Ascending aorta (tissue), 2 donors: Measurements from ENCODE around the gene CHTF8. TPM values are rescaled to one million over a fixed set of nuclear protein-coding genes. Genes with fewer than 3 reads are reported as not detected.
A peak's percentile ranks its signal among the peaks of the same experiment; 100 is the strongest.

Experiments
- DNase-seq, 2 donors: peaks; one replicate each; pipeline ENCODE4 v3.0.0-alpha.2; 2019; ENCODE audit warnings: low spot score in 2 of 2
- H3K27ac ChIP-seq, 2 donors: fragments of 200-600 bp; sonication (generic); one replicate each; pipeline ENCODE4 v1.5.1; 2016 to 2017; ENCODE audit warnings: mild to moderate bottlenecking in 1 of 2
- H3K27me3 ChIP-seq: fragments of 200-600 bp; sonication (generic); one replicate; pipeline ENCODE4 v1.5.1; 2017
- H3K36me3 ChIP-seq, 2 donors: fragments of 200-600 bp; sonication (generic); one replicate each; pipeline ENCODE4 v1.5.1; 2016
- H3K4me1 ChIP-seq, 2 donors: fragments of 200-600 bp; sonication (generic); one replicate each; pipeline ENCODE4 v1.5.1; 2016 to 2017; ENCODE audit warnings: mild to moderate bottlenecking in 1 of 2
- H3K4me3 ChIP-seq, 2 donors: fragments of 200-600 bp; sonication (generic); one replicate each; pipeline ENCODE4 v1.5.1; 2016 to 2017; ENCODE audit warnings: mild to moderate bottlenecking in 1 of 2
- H3K9me3 ChIP-seq, 2 donors: fragments of 200-600 bp; sonication (generic); one replicate each; pipeline ENCODE4 v1.5.1; 2016
- intact Hi-C: fragments of 100-400 bp; cut with DNase I; formaldehyde crosslinking; loops from one replicate; pipeline ENCODE4 v1.15.1; 2023
- total RNA-seq: library from RNA; depleted of rRNA; stranded (reverse); fragments of >200 nt; gene quantifications from one replicate; pipeline ENCODE4 v1.1.0, GENCODE V29; 2016
- TF ChIP-seq, protein P1 (sequence below), 3 experiments: fragments of 200-600 bp in 2 of 3; fragments of 450-650 bp in 1 of 3; sonication (generic) in 2 of 3; IDR thresholded peaks; one replicate each; pipeline ENCODE4 v1.5.1; 2016 to 2019; ENCODE audit warnings: antibody characterized with exemption in 3 of 3, mild to moderate bottlenecking in 1 of 3, moderate library complexity in 1 of 3

CHTF8 gene, protein sequence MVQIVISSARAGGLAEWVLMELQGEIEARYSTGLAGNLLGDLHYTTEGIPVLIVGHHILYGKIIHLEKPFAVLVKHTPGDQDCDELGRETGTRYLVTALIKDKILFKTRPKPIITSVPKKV
- total RNA-seq, result 41.3 TPM

DNA sequence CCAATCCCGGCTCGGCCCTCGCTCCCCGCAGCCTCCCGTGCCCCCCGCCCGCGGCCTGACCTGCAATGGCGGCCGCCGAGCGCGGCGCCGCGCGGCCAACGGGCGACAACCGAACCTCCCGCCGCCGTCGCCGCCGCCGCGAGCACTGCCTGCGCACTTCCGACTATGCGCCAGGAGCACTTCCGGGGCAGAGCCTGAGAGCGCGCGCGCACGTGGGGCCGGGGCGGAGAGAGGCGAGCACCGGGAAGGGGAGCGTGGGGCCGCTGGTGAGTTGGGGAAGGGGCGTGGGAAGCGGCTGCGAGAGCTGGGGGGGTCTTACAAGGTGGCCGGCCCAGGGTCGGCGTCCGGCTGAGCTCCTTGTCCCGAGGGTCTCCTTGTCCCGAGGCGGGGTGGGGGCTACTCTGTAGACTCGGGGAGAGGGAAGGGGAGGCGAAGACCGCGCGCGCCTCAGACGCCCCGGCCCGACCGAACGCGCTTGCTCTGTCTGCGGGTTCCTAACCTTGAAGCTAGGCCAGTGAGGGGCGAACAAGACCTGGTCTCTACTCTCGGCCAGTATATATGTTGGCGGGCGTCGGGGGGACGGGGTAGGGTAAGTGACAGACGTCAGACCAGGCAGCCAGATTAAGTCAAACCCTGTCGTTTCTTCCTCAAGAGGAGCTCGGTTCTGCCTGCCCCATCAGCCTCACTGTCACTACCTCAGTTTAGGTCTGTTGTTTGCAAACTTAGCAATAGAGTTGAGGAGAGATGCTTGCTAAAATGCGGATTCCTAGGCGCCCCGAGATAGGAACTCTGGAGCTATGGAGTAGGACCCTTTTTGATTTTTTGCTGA, at the start of gene CHTF8, which contains the start of gene UTP4:
CHTF8 (minus strand) TSS at position 165 of the 829 bp plus-strand sequence. CDS start 11,130 bp downstream, outside the sequence.
UTP4 (plus strand) TSS at position 226 of the 829 bp plus-strand sequence. CDS start 811 bp downstream, outside the sequence.
- H3K9me3 ChIP-seq, result no peaks in the 10 kb centered on the region
- H3K4me3 ChIP-seq, result peak within 1 kb of the TSS; percentile 91 to 97
- TF ChIP-seq, protein P1, sequence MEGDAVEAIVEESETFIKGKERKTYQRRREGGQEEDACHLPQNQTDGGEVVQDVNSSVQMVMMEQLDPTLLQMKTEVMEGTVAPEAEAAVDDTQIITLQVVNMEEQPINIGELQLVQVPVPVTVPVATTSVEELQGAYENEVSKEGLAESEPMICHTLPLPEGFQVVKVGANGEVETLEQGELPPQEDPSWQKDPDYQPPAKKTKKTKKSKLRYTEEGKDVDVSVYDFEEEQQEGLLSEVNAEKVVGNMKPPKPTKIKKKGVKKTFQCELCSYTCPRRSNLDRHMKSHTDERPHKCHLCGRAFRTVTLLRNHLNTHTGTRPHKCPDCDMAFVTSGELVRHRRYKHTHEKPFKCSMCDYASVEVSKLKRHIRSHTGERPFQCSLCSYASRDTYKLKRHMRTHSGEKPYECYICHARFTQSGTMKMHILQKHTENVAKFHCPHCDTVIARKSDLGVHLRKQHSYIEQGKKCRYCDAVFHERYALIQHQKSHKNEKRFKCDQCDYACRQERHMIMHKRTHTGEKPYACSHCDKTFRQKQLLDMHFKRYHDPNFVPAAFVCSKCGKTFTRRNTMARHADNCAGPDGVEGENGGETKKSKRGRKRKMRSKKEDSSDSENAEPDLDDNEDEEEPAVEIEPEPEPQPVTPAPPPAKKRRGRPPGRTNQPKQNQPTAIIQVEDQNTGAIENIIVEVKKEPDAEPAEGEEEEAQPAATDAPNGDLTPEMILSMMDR (IDR thresholded peaks at IDR 0.05), result peak in 1 of 3 experiments; percentile 11
- DNase-seq, result peak; percentile 36 to 90
- no peaks in the 10 kb centered on the region for H3K27me3 ChIP-seq
- peaks cover 0 to 11% of the 10 kb centered on the region in 2 donors for H3K36me3 ChIP-seq
- intact Hi-C loops, result loop anchor here (5.0 kb wide), 1 partner anchor 55 kb away; the partner anchor contains the start of gene SNTB2
- H3K4me1 ChIP-seq, result peaks cover 3 to 13% of the 10 kb centered on the region in 2 donors
- H3K27ac ChIP-seq, result peak within 1 kb of the TSS; percentile 84 to 85

DNA sequence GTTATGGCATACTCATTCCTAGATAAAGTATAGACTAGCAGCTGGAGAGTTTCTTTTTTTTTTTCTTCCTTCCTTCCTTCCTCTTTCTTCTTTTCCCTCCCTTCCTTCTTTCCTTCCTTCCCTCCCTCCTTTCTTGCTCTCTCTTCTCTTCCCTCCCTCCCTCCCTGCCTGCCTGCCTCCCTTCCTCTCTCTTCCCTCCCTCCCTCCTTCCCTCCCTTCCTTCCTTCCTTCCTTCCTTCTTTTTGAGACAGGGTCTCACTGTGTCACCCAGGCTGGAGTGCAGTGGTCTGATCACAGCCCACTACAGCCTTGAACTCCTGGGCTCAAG, 47.6 kb upstream of the CHTF8 start:
- TF ChIP-seq, protein P1 (IDR thresholded peaks at IDR 0.05), result no peak
- Histone ChIP-seq H3K36me3 (no peaks in the 10 kb centered on the region), H3K9me3 (no peaks in the 10 kb centered on the region), H3K27me3 (no peaks in the 10 kb centered on the region), H3K4me1 (peaks cover 5 to 37% of the 10 kb centered on the region in 2 donors), H3K27ac (peak overlapping the region; percentile 73 to 79), H3K4me3 (no peak overlapping the region)
- DNase-seq, result no peak
- intact Hi-C loops, result no loop called here

DNA sequence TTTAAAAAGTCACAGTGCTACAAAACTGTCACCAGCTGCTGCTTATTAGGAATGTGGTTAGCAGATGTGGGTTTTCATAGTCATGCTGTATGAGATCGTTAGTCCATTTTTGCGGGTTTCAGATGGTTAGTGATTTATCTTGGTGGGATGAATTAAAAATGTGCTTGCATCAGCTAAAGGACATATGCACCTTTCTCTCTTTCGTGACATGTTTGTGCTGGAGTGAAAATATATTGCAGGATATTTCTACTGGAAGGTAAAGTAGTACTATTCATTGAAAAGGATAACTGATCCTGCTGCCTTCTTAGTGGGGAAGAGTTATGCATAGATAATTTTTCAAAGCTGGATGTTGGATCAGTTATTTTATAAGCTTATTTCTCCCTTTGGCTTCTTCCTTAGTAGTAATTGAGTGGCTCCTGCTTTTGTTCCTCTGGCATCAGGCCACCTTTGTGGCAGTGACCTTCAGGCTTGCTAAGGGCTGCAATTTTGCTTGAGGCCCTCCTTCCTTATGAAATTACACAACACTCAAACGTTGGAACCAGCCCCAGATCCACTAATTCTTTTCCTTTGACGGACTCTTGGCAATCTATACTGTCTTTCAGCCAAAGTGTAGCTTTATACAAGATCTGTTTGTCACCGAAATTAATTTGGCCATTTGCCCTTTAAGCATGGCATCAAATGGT, 47.1 kb upstream of the CHTF8 start:
- no peaks in the 10 kb centered on the region for H3K9me3 ChIP-seq
- intact Hi-C loops, result loop anchor here (10.0 kb wide), 1 partner anchor 1165 kb away; the partner anchor contains the start of gene DDX19A
- no peak overlapping the region for H3K4me3 ChIP-seq
- DNase-seq, result peak in 1 of 2 donors; percentile 89
- no peaks in the 10 kb centered on the region for H3K27me3 ChIP-seq
- TF ChIP-seq, protein P1 (IDR thresholded peaks at IDR 0.05), result no peak
- H3K36me3 ChIP-seq, result no peaks in the 10 kb centered on the region
- H3K27ac ChIP-seq, result peak overlapping the region; percentile 73 to 79
- H3K4me1 ChIP-seq, result peaks cover 5 to 37% of the 10 kb centered on the region in 2 donors

DNA sequence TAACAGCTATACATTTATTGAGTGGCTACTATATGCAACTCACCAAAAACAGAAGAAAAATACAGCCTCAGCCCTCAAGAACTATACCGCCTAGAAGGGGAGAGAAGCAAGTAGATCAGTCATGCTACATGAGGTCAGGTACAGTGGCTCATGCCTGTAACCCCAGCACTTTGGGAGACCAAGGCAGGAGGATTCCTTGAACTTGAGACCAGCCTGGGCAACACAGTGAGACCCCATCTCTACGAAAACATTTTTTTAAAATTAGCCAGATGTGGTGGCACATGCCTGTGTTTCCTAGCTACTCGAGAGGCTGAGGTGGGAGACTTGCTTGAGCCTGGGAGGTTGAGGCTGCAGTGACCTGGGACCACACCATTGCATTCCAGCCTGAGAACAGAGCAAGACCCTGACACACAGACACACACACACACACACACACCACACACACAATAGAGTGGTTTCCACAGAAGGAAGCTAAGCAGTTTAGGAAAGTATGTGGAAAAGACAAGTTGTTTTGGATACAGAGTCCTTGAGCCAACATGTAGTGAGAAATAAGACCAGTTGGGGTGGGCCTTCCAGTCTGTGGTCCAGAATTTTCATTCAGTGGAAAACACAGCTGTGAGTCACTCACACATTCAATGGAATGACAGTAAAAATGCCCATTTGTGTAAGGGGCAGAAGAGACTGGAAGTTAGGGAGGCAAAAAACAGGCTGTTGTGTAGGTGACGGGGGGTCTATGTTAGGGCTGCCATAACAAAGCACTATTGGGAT, 43.8 kb upstream of the CHTF8 start:
- peak overlapping the region; percentile 5 to 35 for H3K27ac ChIP-seq
- DNase-seq, result peak in 1 of 2 donors; percentile 63

More for the DNA sequence above, 43.8 kb upstream of the CHTF8 start:
- intact Hi-C loops, result loop anchor here (10.0 kb wide), 1 partner anchor 1169 kb away; the partner anchor contains the start of gene DDX19A
- Histone ChIP-seq H3K36me3 (no peaks in the 10 kb centered on the region), H3K27me3 (no peaks in the 10 kb centered on the region), H3K9me3 (no peaks in the 10 kb centered on the region), H3K4me1 (peaks cover 10 to 41% of the 10 kb centered on the region in 2 donors), H3K4me3 (no peak overlapping the region)
- TF ChIP-seq, protein P1 (IDR thresholded peaks at IDR 0.05), result no peak
